22Rv1 (cell line): ENCODE results near the gene FBXO17.

Experiments
- CTCF ChIP-seq: fragments of 450-650 bp; IDR thresholded peaks from 2 replicates; pipeline ENCODE4 v1.5.1; 2017; ENCODE audit warnings: mild to moderate bottlenecking
- ZFX ChIP-seq: fragments of 450-650 bp; IDR thresholded peaks from 2 replicates; pipeline ENCODE4 v1.6.1; 2017; ENCODE audit warnings: antibody characterized with exemption, borderline replicate concordance

- no peak for TF ChIP-seq CTCF
- no peak for TF ChIP-seq ZFX
Measured at GRCh38 chr19:38975214-38975860, at the start of gene FBXO17.
